Left renal cortex interstitium (tissue), 4 donors: Measurements from ENCODE around the gene PAK3. TPM values are rescaled to one million over a fixed set of nuclear protein-coding genes. Genes with fewer than 3 reads are reported as not detected.

Experiments
- DNase-seq, 4 donors: peaks; one replicate each; pipeline ENCODE4 v3.0.0-alpha.2; 2013; ENCODE audit warnings: low read depth in 4 of 4, low spot score in 2 of 4, missing footprints in 1 of 4
- polyA plus RNA-seq, 4 donors: library from polyadenylated mRNA; unstranded; fragments of 120-200 nt; gene quantifications; one replicate each; pipeline ENCODE4 v1.2.1, GENCODE V29; 2013; ENCODE audit not compliant: insufficient read length in 4 of 4

PAK3 gene
- polyA plus RNA-seq, result 1 to 10 TPM; 5.4 to 7.7 (median 7.0) TPM

DNA sequence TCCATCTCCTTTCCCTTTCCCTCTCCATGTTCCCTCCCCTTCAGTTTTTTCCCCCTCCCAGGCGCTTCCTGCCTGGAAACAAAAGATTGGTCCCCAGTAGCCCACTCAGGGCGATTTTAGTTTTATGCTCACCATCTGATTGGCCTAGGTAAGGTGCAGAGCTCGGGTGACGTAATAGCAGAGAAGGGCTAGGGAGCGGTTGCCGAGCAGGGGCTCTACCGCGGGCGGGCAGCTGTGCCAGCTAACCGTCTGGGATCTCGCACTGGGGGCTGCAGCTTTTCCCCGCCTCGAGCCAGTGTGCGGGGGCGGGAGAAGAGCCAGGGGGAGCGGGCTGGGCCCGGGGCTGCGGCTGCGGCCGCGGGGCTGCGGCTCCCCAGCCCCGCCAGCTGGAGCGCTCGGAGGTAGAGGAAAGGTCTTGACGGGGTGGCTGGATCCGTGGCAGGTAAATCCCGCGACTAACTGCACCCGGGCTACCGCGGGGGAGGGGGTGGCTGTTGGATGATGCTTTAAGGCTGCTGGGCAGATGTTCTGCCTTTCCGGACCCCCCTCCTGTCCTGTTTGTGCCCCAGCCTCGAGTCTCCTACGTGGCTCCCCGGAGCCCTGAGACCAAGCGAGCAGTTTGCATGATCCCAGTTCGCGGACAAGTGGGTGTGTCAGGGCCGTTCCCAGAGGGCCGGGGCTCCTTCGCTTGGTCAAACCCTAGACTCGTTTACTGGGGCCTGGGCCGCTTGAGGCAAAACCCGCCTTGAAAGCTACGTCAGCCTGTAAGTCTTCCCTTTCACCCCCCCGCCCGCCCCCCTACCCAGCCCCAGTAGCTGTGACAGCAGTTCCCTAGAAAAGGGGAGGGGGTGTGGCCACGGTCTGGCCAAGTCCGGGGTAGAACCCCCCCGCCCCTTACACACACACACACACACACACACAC lies at the start of gene PAK3:
PAK3 (plus strand) TSS at position 218 of the 922 bp plus-strand sequence. CDS start 26,913 bp downstream, outside the sequence.
- peak in 3 of 4 donors; percentile 44 to 63 (median 46) for DNase-seq

DNA sequence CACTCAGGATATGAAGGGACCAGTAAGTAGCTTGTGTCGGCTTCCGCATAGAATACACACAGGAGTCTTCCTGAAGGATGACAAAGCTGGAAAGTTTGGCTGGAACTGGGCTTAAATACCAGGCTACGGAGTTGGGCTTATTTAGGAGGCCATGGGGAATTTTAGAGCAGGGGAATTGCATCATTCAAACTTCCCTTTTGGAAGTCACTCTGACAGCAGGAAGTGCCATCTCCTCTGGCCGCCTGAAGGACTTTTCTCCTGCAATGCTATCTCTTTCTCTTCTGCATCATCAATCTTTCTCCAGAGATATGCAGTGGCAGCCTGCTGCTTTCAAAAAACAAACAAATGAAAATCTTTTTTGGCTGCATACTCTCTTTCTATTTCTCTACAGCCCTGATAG lies 48.4 kb upstream of the PAK3 start:
- DNase-seq, result no peak

DNA sequence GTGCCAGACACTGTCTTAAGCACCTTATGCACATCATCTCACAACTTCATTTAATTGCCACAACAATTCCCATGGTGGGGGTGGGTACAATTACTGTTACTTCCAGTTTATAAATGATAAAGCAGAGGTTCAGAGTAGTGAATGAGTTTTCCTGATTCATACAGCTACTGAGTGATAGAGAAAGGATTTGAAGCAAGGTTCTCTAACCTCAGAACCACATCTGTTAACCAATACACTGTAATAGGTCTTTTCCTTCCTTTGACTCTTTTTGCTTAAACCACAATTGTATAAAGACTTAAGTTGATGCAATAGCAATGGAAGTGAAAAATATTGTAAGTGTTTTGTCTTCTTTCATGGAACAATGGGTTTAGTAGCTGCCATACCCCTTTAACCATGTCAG lies 43.5 kb upstream of the PAK3 start:
- no peak for DNase-seq

DNA sequence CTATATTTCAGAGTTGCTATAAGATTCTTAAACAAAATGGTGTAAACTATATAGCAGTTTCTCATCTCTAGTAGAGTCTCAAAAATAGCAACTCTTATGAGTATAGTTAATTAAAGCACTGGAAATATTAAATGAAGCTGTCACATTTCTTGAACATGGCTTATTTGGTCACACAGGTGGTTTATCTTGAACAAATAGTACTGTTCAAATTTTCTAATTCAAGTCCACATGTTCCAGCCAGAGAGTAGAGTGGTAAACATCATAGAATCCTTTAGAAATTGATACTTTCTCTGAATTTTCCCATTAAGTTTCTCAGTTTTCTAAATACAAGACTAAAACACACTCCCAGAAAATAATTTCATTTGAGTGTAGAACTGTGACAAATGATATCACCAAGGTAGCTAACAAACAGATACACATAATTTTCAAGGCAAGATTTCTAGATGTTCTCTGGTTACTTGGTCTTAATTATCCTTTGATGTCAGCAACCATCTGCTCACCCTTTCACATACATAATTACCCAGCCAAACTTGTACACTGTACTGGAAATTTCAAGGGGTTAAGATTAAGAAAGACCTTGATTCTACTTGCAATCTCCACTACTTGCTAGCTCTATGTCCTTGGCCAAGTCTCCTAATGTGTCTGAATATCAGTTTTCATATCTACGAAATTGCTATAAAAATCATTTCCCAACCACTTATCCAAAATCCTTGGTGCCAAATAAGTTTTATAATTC lies 24.3 kb upstream of the PAK3 start:
- DNase-seq, result no peak

GRCh38 chrX:111083081-111083480 lies 12.9 kb upstream of the PAK3 start:
- no peak for DNase-seq

DNA sequence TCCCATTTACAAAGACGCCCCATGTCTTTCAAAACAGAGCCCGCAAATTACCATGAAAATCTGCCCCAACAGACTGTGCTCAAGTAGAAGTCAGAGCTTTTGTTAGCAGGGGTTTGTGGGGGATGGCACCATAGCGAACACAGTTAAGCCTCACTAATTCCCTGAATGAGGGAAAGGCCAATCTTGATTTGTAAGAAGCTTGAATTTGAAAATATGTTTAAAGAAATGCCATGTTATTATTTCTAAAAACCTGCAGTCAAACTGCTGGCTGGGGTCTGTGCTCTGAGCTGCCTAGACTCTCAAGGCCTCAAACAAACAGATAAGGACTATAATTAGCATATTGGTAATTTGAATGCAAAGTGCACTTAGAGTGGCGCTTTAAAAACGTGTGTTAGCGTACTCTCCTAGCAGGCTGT lies 9.4 kb upstream of the PAK3 start:
- no peak for DNase-seq

DNA sequence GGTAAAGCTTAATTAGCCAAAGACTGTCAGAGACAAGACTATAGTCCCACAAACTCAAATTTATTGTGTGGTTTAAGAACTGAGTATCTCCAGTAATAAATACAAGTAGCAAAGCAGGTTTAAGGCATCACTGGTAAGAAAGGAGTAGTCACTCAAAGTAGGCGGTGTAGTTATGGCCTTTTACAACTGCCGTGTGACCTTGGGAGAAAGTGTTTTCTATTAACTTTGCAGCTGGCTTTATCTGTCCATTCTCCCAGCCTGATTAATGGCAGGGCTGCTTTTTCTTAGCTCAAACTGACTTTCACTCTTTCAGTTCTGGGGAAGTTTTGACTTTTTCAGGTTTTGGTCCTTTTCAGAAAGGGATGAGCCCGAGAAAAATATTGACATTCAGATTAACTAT lies 7.4 kb upstream of the PAK3 start:
- DNase-seq, result no peak

- no peak for DNase-seq
Observed at GRCh38 chrX:111090458-111090857, 5.5 kb upstream of the PAK3 start.

DNA sequence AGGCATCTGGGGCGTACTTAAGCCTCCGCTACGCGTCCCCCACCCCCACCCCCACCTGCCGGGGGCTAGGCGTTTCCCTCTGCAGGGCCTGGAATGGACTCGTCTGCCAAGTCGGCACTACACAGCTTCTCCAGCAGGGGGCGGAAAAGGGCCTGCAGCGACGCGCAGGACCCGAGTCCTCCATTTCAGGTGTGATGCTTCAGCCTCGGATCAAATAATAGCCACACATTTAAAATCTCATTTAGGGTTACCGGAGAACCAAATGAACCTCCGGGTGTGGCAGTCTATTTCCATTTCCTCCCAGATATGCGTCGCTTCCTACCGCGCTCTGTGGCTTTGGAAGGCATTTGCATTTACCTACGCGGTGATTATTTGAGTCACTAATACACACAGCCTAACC lies 2.9 kb downstream of the PAK3 start:
- peak in 1 of 4 donors; percentile 19 for DNase-seq

DNA sequence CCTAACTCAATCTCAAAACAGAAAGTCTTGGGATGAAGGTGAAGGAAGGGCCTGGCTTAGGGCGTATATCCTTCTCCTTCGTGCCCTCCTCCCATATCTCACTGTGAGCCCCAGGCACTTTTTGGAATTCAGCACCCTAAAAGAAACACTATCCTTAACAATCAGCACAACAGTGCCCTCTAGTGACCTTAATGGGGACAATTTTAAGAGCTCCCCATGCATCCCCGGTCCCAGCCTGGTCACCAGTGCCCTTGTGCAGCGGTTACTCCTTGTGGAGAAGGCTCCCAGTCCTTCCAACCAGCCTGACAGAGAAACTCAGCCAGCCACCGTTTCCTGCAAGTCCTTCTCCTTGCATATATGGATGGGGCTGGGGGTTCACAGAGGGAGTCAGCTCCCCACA lies 4.2 kb downstream of the PAK3 start:
- no peak for DNase-seq

- DNase-seq, result no peak
Observed at GRCh38 chrX:111101580-111101979, 5.6 kb downstream of the PAK3 start.

DNA sequence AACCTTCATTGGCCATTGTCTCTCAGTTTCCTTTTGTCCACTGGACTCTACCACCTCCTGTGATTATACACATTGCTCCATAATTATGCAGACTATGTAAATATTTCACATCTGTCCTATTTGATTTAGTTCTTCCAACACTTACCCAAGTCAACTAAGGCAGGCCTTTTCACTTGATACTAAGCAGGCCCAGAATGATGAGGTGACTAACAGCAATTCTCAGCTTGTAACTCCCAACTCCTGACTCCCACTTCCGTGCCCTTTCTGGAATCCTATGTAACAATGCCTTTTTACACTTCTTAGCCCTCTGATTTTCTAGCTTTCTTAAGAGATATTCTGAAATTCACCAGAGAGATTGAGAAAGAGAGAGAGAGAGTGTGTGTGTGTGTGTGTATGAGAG lies 6.6 kb downstream of the PAK3 start:
- no peak for DNase-seq

DNA sequence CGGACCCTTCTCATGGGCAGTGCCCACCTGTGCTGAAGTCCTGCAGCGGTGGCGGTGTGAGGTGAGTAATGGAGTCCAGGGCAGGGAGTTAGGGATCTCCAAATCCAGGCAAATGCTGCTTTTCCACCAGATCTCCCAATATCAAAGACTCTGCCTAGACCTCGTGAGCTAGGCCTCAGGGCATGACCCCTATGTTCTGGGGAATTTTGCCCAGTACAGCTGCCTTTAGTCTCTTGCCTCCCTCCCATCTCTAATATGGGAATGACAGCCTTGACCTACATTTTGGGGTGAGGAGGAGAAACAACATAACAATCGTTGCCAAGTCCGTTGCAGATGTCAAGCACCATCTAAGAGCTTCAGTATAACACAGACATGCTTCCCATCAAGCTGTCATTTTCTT lies 7.3 kb downstream of the PAK3 start:
- no peak for DNase-seq

- DNase-seq, result no peak
Observed at GRCh38 chrX:111110098-111110775, 14.2 kb downstream of the PAK3 start.

GRCh38 chrX:111114806-111115205 lies 18.8 kb downstream of the PAK3 start:
- DNase-seq, result no peak

DNA sequence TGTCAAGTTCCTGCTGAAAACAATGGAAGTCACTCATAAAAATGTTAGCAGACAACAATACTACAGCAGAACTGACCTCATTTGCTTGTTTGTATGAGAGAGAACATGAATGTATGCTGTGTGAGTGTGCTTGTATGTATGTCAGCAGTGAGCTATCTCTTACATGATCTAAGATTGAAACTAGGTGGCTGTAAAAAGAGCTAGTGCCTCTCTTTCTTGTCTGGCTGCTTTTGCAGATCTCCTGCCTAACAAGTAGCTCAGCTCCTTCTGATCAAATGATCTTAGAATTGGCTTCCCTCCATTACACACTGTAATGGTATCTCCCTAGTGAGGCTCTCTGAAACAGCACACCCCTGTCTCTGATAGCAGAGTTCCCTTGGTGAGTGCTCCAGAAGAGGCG lies 20.7 kb downstream of the PAK3 start:
- no peak for DNase-seq

DNA sequence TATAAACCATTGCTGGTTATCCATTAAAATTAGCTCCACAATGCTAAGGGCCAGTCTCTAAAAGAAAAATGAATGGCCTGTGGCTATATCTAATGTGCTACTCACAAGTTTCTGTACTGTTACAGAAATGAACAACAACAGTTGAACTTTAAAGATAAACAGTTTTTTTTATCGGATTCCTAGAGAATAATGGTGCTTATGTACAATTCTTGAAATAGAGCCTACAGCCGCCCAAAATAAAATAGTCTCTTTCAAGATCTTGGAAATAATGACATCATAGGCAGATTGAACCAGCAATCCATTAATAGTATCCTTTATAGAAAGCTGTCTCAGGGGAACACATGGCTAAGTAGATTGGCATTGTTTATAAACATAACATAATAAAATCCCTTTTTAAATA lies 23.4 kb downstream of the PAK3 start:
- no peak for DNase-seq

DNA sequence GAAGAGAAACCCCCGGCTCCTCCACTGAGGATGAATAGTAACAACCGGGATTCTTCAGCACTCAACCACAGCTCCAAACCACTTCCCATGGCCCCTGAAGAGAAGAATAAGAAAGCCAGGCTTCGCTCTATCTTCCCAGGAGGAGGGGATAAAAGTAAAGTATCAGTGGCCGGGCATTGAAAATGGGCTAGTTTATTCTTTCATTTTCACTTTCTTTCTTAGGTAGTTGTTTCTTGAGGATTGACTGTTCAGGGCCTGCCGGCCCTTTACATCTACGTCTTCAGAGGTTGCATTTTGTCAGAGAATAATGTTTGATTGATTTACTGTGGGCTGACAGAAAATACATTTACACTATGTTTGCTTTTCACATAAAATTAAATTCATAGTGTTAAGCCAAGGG lies 27.1 kb downstream of the PAK3 start:
- DNase-seq, result no peak

GRCh38 chrX:111123606-111124179 lies 27.7 kb downstream of the PAK3 start:
- no peak for DNase-seq

- DNase-seq, result no peak
Observed at GRCh38 chrX:111124418-111124817, 28.4 kb downstream of the PAK3 start.

DNA sequence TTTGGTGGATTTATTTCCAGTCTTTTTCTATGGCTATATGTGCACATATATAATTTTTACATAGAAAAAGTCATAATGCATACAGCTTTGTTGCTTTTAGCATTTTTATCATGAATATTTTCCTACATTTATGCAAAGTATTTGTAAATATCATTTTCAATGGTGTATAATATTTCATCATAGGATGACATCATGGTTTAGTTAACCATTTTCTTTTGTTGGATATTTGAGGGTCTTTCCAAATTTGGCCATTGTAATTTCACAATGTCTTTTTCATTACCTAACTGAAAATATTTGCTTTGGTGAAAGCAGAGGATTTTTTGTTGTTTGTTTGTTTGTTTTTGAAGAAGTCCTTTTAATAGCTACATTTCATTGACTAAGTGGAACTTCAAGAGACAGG lies 31.0 kb downstream of the PAK3 start:
- DNase-seq, result no peak
